ENCODE data around the gene RUNX2. TPM values are rescaled to one million over a fixed set of nuclear protein-coding genes. Genes with fewer than 3 reads are reported as not detected.

RUNX2 gene
- polyA plus RNA-seq, 1 donor from 2014 or later, result not detected

DNA sequence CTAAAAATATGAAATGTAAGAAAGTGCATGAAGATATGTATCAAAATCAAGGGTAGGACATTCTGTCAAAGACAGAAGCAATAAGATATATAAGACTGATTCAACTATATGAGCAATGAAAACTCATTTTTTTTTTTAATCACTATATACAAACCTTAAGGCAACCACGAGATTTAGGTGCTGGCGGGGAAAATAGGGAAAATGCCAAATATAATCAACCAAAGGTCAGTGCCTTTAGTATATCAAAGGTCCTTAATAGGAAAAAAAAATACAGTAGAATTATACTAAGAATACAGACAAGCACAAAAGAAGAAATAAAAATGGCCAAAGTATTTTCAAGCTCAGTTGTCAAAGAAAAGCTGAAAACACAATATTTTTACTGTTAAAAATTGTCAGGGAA, 25.5 kb downstream of the RUNX2 start:
- Histone ChIP-seq H3K4me3 (ENCODE audit: low read length) (no peak overlapping the region), H3K27me3 (ENCODE audit: insufficient read depth, low read depth, low read length) (no peaks in the 10 kb centered on the region)
- no peak for TF ChIP-seq REST (IDR thresholded peaks at IDR 0.05; ENCODE audit: borderline replicate concordance)
- no peak for TF ChIP-seq POLR2AphosphoS5 (IDR thresholded peaks at IDR 0.05)
- no peak for TF ChIP-seq MXI1 (conservative IDR thresholded peaks at IDR 0.05; ENCODE audit: poor library complexity, severe bottlenecking)
- TF ChIP-seq SMC3 (conservative IDR thresholded peaks at IDR 0.05; ENCODE audit: poor library complexity), result no peak
- TF ChIP-seq TAF1 (IDR thresholded peaks at IDR 0.05; ENCODE audit: low read depth), result no peak
- TF ChIP-seq RAD21 (conservative IDR thresholded peaks at IDR 0.05), result no peak
- no peak for TF ChIP-seq EP300 (conservative IDR thresholded peaks at IDR 0.05; ENCODE audit: poor library complexity, severe bottlenecking)
- TF ChIP-seq CTCF (IDR thresholded peaks at IDR 0.05; ENCODE audit: poor library complexity, severe bottlenecking), result no peak
- TF ChIP-seq EZH2 (IDR thresholded peaks at IDR 0.05; ENCODE audit: borderline replicate concordance, insufficient read depth, low read length, poor library complexity, severe bottlenecking), result no peak

DNA sequence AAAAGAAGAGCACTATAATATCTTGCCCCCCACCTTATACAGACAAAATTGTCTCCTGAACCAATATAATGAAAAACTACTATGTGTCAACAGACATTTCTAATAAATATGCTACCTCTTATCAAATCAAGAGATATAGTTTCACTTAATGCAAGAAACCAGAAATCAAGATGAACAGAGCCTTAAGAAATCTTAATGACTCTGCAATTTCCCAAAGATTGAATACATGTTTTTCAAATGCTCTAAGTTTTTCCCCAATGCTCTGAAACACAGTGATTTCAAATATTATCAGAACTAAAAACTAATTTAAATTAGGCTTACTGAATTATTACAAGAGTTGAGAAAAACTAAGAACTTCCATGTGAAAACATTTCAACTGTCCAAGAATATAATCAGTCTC, 36.3 kb downstream of the RUNX2 start:
- no peak overlapping the region for H3K9ac ChIP-seq (ENCODE audit: low read length)
- H3K27ac ChIP-seq (ENCODE audit: low read length), result no peak overlapping the region
- H3K36me3 ChIP-seq (ENCODE audit: insufficient read depth, low read length), result no peaks in the 10 kb centered on the region
- no peak overlapping the region for H3K4me3 ChIP-seq (ENCODE audit: low read length)
- H4K20me1 ChIP-seq (ENCODE audit: insufficient read depth), result no peaks in the 10 kb centered on the region
- no peaks in the 10 kb centered on the region for H3F3A ChIP-seq (ENCODE audit: insufficient read depth, low read length, poor library complexity, severe bottlenecking)
- no peak for TF ChIP-seq MXI1 (conservative IDR thresholded peaks at IDR 0.05; ENCODE audit: poor library complexity, severe bottlenecking)
- TF ChIP-seq CTCF (IDR thresholded peaks at IDR 0.05; ENCODE audit: poor library complexity, severe bottlenecking), result no peak
- TF ChIP-seq RAD21 (conservative IDR thresholded peaks at IDR 0.05), result no peak
- no peak for TF ChIP-seq REST (IDR thresholded peaks at IDR 0.05; ENCODE audit: borderline replicate concordance)
- no peak overlapping the region for H3K4me2 ChIP-seq (ENCODE audit: low read length)
- no peaks in the 10 kb centered on the region for H3K27me3 ChIP-seq (ENCODE audit: insufficient read depth, low read depth, low read length)
- H3K79me2 ChIP-seq (replicated peaks; ENCODE audit: insufficient read depth, low read length), result peaks cover 3% of the 10 kb centered on the region
- H2AFZ ChIP-seq (ENCODE audit: low read depth, low read length), result no peak overlapping the region
- H3K9me2 ChIP-seq (ENCODE audit: insufficient read depth, low read length), result no peaks in the 10 kb centered on the region
- H3K9me3 ChIP-seq (ENCODE audit: low read length), result no peaks in the 10 kb centered on the region

More for the DNA sequence above, 25.5 kb downstream of the RUNX2 start:
- Histone ChIP-seq H3K9me3 (ENCODE audit: low read length) (no peaks in the 10 kb centered on the region), H3K36me3 (ENCODE audit: insufficient read depth, low read length) (no peaks in the 10 kb centered on the region), H3K79me2 (replicated peaks; ENCODE audit: insufficient read depth, low read length) (no peaks in the 10 kb centered on the region), H3K4me2 (ENCODE audit: low read length) (no peak overlapping the region), H4K20me1 (ENCODE audit: insufficient read depth) (no peaks in the 10 kb centered on the region), H3F3A (ENCODE audit: insufficient read depth, low read length, poor library complexity, severe bottlenecking) (no peaks in the 10 kb centered on the region), H3K27ac (ENCODE audit: low read length) (no peak overlapping the region), H3K9ac (ENCODE audit: low read length) (no peak overlapping the region), H3K9me2 (ENCODE audit: insufficient read depth, low read length) (no peaks in the 10 kb centered on the region), H2AFZ (ENCODE audit: low read depth, low read length) (no peak overlapping the region)
